SK-N-SH (cell line): ENCODE results near the gene GALNT13.

Experiments used
- EP300 ChIP-seq, 2 experiments: IDR thresholded peaks; 2 replicates each; pipeline versions ENCODE4 v1.4.0 to v1.6.1; 2012; ENCODE audit warnings: borderline replicate concordance in 1 of 2, low read depth in 1 of 2, low read length in 1 of 2
- EZH2phosphoT487 ChIP-seq: fragments of 200-600 bp; sonication (generic); IDR thresholded peaks from 2 replicates; pipeline ENCODE4 v1.6.1; 2017; ENCODE audit warnings: low read depth, mixed run types, mild to moderate bottlenecking, antibody characterized with exemption, moderate library complexity, borderline replicate concordance
- MXI1 ChIP-seq: IDR thresholded peaks from 2 replicates; pipeline ENCODE4 v1.6.1; 2012; ENCODE audit warnings: mild to moderate bottlenecking, low read depth, low read length, improper control_type of control experiment
- TF ChIP-seq, protein P1 (sequence below): fragments of 200-600 bp; sonication (generic); IDR thresholded peaks from 2 replicates; pipeline ENCODE4 v1.6.1; 2017; ENCODE audit warnings: antibody characterized with exemption, mild to moderate bottlenecking, moderate library complexity
- TF ChIP-seq, protein P2 (sequence below): IDR thresholded peaks from 2 replicates; pipeline ENCODE4 v1.4.0; 2012; ENCODE audit warnings: low read depth, borderline replicate concordance

DNA sequence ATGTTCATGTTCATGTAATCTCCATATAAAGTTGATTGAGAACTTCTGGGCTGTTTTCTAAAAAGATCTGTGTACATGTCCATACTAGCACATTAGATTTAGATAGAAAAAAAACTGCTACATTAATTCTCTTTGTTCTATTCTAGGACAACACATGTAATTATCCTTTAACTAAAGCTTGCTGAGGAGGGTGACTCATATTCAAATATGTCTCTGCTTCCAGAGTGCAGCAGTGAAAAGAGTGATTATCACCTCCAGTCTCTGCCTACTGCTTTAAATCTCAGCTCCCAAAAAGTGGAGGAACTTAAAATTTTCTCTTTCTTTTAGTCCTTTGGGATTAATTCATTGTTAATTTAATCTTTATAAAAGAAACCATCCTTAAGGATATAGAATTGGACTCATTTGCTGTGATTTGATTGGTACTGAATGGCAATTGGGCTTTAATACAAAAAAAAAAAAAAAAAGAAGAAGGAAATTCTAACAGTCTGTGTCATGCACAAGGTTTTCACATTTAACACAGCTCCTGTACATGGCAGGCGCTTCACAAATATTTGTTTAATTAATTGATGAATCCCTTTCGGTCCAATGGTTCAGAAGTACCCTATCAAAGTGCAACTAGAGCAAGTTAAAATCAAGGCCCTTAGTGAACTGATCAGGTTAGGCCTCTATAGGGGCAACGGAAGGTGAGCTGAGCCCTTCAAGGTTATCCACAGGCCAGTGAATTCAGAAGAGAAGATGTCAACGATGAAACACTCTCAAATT, 612.8 kb downstream of the GALNT13 start:
- TF ChIP-seq, protein P1, sequence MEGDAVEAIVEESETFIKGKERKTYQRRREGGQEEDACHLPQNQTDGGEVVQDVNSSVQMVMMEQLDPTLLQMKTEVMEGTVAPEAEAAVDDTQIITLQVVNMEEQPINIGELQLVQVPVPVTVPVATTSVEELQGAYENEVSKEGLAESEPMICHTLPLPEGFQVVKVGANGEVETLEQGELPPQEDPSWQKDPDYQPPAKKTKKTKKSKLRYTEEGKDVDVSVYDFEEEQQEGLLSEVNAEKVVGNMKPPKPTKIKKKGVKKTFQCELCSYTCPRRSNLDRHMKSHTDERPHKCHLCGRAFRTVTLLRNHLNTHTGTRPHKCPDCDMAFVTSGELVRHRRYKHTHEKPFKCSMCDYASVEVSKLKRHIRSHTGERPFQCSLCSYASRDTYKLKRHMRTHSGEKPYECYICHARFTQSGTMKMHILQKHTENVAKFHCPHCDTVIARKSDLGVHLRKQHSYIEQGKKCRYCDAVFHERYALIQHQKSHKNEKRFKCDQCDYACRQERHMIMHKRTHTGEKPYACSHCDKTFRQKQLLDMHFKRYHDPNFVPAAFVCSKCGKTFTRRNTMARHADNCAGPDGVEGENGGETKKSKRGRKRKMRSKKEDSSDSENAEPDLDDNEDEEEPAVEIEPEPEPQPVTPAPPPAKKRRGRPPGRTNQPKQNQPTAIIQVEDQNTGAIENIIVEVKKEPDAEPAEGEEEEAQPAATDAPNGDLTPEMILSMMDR, result no peak
- TF ChIP-seq EZH2phosphoT487 (no peak), EP300 (IDR thresholded peaks at IDR 0.05; ENCODE audit: borderline replicate concordance in 1 of 2, low read depth in 1 of 2, low read length in 1 of 2) (no peak), MXI1 (no peak)
- TF ChIP-seq, protein P2, sequence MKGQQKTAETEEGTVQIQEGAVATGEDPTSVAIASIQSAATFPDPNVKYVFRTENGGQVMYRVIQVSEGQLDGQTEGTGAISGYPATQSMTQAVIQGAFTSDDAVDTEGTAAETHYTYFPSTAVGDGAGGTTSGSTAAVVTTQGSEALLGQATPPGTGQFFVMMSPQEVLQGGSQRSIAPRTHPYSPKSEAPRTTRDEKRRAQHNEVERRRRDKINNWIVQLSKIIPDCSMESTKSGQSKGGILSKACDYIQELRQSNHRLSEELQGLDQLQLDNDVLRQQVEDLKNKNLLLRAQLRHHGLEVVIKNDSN, result no peak
